ENCODE results near the gene NPIPB8. TPM values are rescaled to one million over a fixed set of nuclear protein-coding genes. Genes with fewer than 3 reads are reported as not detected.
"Not testable (repeated sequence)": the region's sequence is repeated elsewhere in the genome, so short reads cannot be mapped to it uniquely, and the experiment has no call there.

NPIPB8 gene
- total and polyA plus RNA-seq, 4 donors, result 2.6 to 8.6 TPM; not detected in 2

GRCh38 chr16:28609631-28610594 lies 28.0 kb upstream of the NPIPB8 start, which contains the start of gene SULT1A1:
TSS of gene SULT1A1 (minus strand) at chr16:28610044. CDS start at chr16:28608855, 1,189 bp downstream.
- H3K27me3 ChIP-seq (ENCODE audit: control insufficient read depth in 1 of 2, insufficient read depth in 2 of 2, low read length in 1 of 2), result no peaks in the 10 kb centered on the region
- H3K9me3 ChIP-seq (ENCODE audit: control insufficient read depth, low read length), result no peaks in the 10 kb centered on the region
- H3K27ac ChIP-seq (ENCODE audit: low read depth in 1 of 2, low read length in 2 of 2), result no peak within 1 kb of the TSS
- no peak within 1 kb of the TSS for H3K4me3 ChIP-seq (ENCODE audit: low read length in 2 of 2)
- DNase-seq (peak; percentile 75 to 83), ATAC-seq (ENCODE audit: low FRiP score) (peak; percentile 61)
- intact Hi-C loops (cut with DNase I), result no loop called here
- 67 to 69% methylated on average over 11 of the region's 11 CpGs for WGBS, 2 donors
- no peaks in the 10 kb centered on the region for H3K4me1 ChIP-seq (ENCODE audit: control insufficient read depth in 1 of 2, insufficient read depth in 2 of 2, low read length in 2 of 2)
- no peaks in the 10 kb centered on the region for H3K36me3 ChIP-seq (ENCODE audit: control insufficient read depth in 1 of 2, insufficient read depth in 2 of 2, low read length in 1 of 2)

- DNase-seq, result peak in 1 of 2 donors; percentile 15
- WGBS, 2 donors, result 81 to 84% methylated on average over 10 of the region's 10 CpGs
- H3K36me3 ChIP-seq (ENCODE audit: control insufficient read depth in 1 of 2, insufficient read depth in 2 of 2, low read length in 1 of 2), result no peaks in the 10 kb centered on the region
- H3K27me3 ChIP-seq (ENCODE audit: control insufficient read depth in 1 of 2, insufficient read depth in 2 of 2, low read length in 1 of 2), result no peaks in the 10 kb centered on the region
- H3K4me3 ChIP-seq (ENCODE audit: low read length in 2 of 2), result no peak overlapping the region
- intact Hi-C loops (cut with DNase I), result no loop called here
- H3K4me1 ChIP-seq (ENCODE audit: control insufficient read depth in 1 of 2, insufficient read depth in 2 of 2, low read length in 2 of 2), result no peaks in the 10 kb centered on the region
- H3K9me3 ChIP-seq (ENCODE audit: control insufficient read depth, low read length), result no peaks in the 10 kb centered on the region
- H3K27ac ChIP-seq (ENCODE audit: low read depth in 1 of 2, low read length in 2 of 2), result no peak overlapping the region
- no peak for ATAC-seq (ENCODE audit: low FRiP score)
These were observed 27.2 kb upstream of the NPIPB8 start for GRCh38 chr16:28610595-28611191.

GRCh38 chr16:28612359-28613280 lies 25.2 kb upstream of the NPIPB8 start:
- intact Hi-C loops (cut with DNase I); H3K36me3 ChIP-seq (ENCODE audit: control insufficient read depth in 1 of 2, insufficient read depth in 2 of 2, low read length in 1 of 2); H3K9me3 ChIP-seq (ENCODE audit: control insufficient read depth, low read length); H3K4me1 ChIP-seq (ENCODE audit: control insufficient read depth in 1 of 2, insufficient read depth in 2 of 2, low read length in 2 of 2); H3K27ac ChIP-seq (ENCODE audit: low read depth in 1 of 2, low read length in 2 of 2); H3K27me3 ChIP-seq (ENCODE audit: control insufficient read depth in 1 of 2, insufficient read depth in 2 of 2, low read length in 1 of 2); DNase-seq; H3K4me3 ChIP-seq (ENCODE audit: low read length in 2 of 2): not testable (repeated sequence)
- peak; percentile 33 for ATAC-seq (ENCODE audit: low FRiP score)
- no CpG with 5 or more reads among the region's 17 CpGs for WGBS, 2 donors

- intact Hi-C loops (cut with DNase I), result not testable (repeated sequence)
These were observed 24.0 kb upstream of the NPIPB8 start for GRCh38 chr16:28613912-28614311.

GRCh38 chr16:28614561-28614960 lies 23.3 kb upstream of the NPIPB8 start:
- H3K9me3 ChIP-seq (ENCODE audit: control insufficient read depth, low read length); intact Hi-C loops (cut with DNase I); DNase-seq; H3K4me3 ChIP-seq (ENCODE audit: low read length in 2 of 2); H3K27ac ChIP-seq (ENCODE audit: low read depth in 1 of 2, low read length in 2 of 2); H3K4me1 ChIP-seq (ENCODE audit: control insufficient read depth in 1 of 2, insufficient read depth in 2 of 2, low read length in 2 of 2); ATAC-seq (ENCODE audit: low FRiP score); H3K36me3 ChIP-seq (ENCODE audit: control insufficient read depth in 1 of 2, insufficient read depth in 2 of 2, low read length in 1 of 2); H3K27me3 ChIP-seq (ENCODE audit: control insufficient read depth in 1 of 2, insufficient read depth in 2 of 2, low read length in 1 of 2): not testable (repeated sequence)
- WGBS, 2 donors, result 77% methylated on average over 13 to 15 of the region's 16 CpGs

More at GRCh38 chr16:28613912-28614311, 24.0 kb upstream of the NPIPB8 start:
- H3K4me3 ChIP-seq (ENCODE audit: low read length in 2 of 2); H3K4me1 ChIP-seq (ENCODE audit: control insufficient read depth in 1 of 2, insufficient read depth in 2 of 2, low read length in 2 of 2); ATAC-seq (ENCODE audit: low FRiP score); H3K27me3 ChIP-seq (ENCODE audit: control insufficient read depth in 1 of 2, insufficient read depth in 2 of 2, low read length in 1 of 2); H3K36me3 ChIP-seq (ENCODE audit: control insufficient read depth in 1 of 2, insufficient read depth in 2 of 2, low read length in 1 of 2); H3K27ac ChIP-seq (ENCODE audit: low read depth in 1 of 2, low read length in 2 of 2); H3K9me3 ChIP-seq (ENCODE audit: control insufficient read depth, low read length): not testable (repeated sequence)
- peak in 1 of 2 donors; percentile 58 for DNase-seq
- WGBS, 2 donors, result 18 to 22% methylated on average over 6 to 7 of the region's 26 CpGs

- H3K36me3 ChIP-seq (ENCODE audit: control insufficient read depth in 1 of 2, insufficient read depth in 2 of 2, low read length in 1 of 2); H3K9me3 ChIP-seq (ENCODE audit: control insufficient read depth, low read length); H3K27me3 ChIP-seq (ENCODE audit: control insufficient read depth in 1 of 2, insufficient read depth in 2 of 2, low read length in 1 of 2); intact Hi-C loops (cut with DNase I); H3K27ac ChIP-seq (ENCODE audit: low read depth in 1 of 2, low read length in 2 of 2); ATAC-seq (ENCODE audit: low FRiP score); H3K4me3 ChIP-seq (ENCODE audit: low read length in 2 of 2); H3K4me1 ChIP-seq (ENCODE audit: control insufficient read depth in 1 of 2, insufficient read depth in 2 of 2, low read length in 2 of 2): not testable (repeated sequence)
- 35 to 43% methylated on average over 16 to 17 of the region's 24 CpGs for WGBS, 2 donors
- DNase-seq, result peak in 1 of 2 donors; percentile 73
These were observed 22.2 kb upstream of the NPIPB8 start for GRCh38 chr16:28615486-28616223.

- H3K4me3 ChIP-seq (ENCODE audit: low read length in 2 of 2); ATAC-seq (ENCODE audit: low FRiP score); H3K9me3 ChIP-seq (ENCODE audit: control insufficient read depth, low read length); DNase-seq; intact Hi-C loops (cut with DNase I); H3K36me3 ChIP-seq (ENCODE audit: control insufficient read depth in 1 of 2, insufficient read depth in 2 of 2, low read length in 1 of 2); H3K4me1 ChIP-seq (ENCODE audit: control insufficient read depth in 1 of 2, insufficient read depth in 2 of 2, low read length in 2 of 2); H3K27me3 ChIP-seq (ENCODE audit: control insufficient read depth in 1 of 2, insufficient read depth in 2 of 2, low read length in 1 of 2); H3K27ac ChIP-seq (ENCODE audit: low read depth in 1 of 2, low read length in 2 of 2): not testable (repeated sequence)
- 67 to 69% methylated on average over 7 of the region's 7 CpGs for WGBS, 2 donors
These were observed 21.7 kb upstream of the NPIPB8 start for GRCh38 chr16:28616224-28616577.

GRCh38 chr16:28616636-28617035 lies 21.2 kb upstream of the NPIPB8 start:
- ATAC-seq (ENCODE audit: low FRiP score) (no peak), DNase-seq (no peak)
- Histone ChIP-seq H3K27me3 (ENCODE audit: control insufficient read depth in 1 of 2, insufficient read depth in 2 of 2, low read length in 1 of 2) (no peaks in the 10 kb centered on the region), H3K9me3 (ENCODE audit: control insufficient read depth, low read length) (no peaks in the 10 kb centered on the region), H3K36me3 (ENCODE audit: control insufficient read depth in 1 of 2, insufficient read depth in 2 of 2, low read length in 1 of 2) (no peaks in the 10 kb centered on the region), H3K4me1 (ENCODE audit: control insufficient read depth in 1 of 2, insufficient read depth in 2 of 2, low read length in 2 of 2) (no peaks in the 10 kb centered on the region), H3K27ac (ENCODE audit: low read depth in 1 of 2, low read length in 2 of 2) (no peak overlapping the region), H3K4me3 (ENCODE audit: low read length in 2 of 2) (no peak overlapping the region)
- intact Hi-C loops (cut with DNase I), result no loop called here
- 81% methylated on average over 7 of the region's 7 CpGs for WGBS, 2 donors

Data from aorta (tissue), 5 donors.